GM12878 (cell line): ENCODE results near the gene SBF2. TPM values are rescaled to one million over a fixed set of nuclear protein-coding genes. Genes with fewer than 3 reads are reported as not detected.

Experiments
- CBFB ChIP-seq: IDR thresholded peaks from 2 replicates; pipeline ENCODE4 v1.6.1; 2016; ENCODE audit warnings: antibody characterized with exemption, low read depth
- CBX3 ChIP-seq: fragments of 200-600 bp; sonication (generic); IDR thresholded peaks from 2 replicates; pipeline ENCODE4 v1.6.1; 2016; ENCODE audit warnings: low read depth, borderline replicate concordance
- CREM ChIP-seq: IDR thresholded peaks from 2 replicates; pipeline ENCODE4 v1.6.1; 2014; ENCODE audit warnings: antibody characterized with exemption, low read depth
- FOXM1 ChIP-seq: IDR thresholded peaks from 2 replicates; pipeline ENCODE4 v1.6.1; 2012; ENCODE audit warnings: low read depth, mild to moderate bottlenecking, inconsistent platforms, low read length, moderate library complexity
- GABPA ChIP-seq: IDR thresholded peaks from 2 replicates; pipeline ENCODE4 v1.6.1; 2014; ENCODE audit warnings: antibody characterized with exemption, low read depth, mild to moderate bottlenecking, inconsistent platforms
- IKZF1 ChIP-seq: fragments of 450-650 bp; conservative IDR thresholded peaks from 2 replicates; pipeline ENCODE4 v1.6.1; 2017; ENCODE audit warnings: antibody characterized with exemption, mild to moderate bottlenecking
- IRF4 ChIP-seq: IDR thresholded peaks from 2 replicates; pipeline ENCODE4 v1.6.1; 2011; ENCODE audit warnings: low read depth, low read length
- KLF5 ChIP-seq: fragments of 450-650 bp; IDR thresholded peaks from 2 replicates; pipeline ENCODE4 v1.6.1; 2014; ENCODE audit warnings: mild to moderate bottlenecking; ENCODE audit not compliant: partially characterized antibody
- MYB ChIP-seq: fragments of 150-350 bp; IDR thresholded peaks from 2 replicates; pipeline ENCODE4 v1.6.1; 2014; ENCODE audit warnings: mild to moderate bottlenecking, low read depth, low read length, borderline replicate concordance
- NR2C1 ChIP-seq: fragments of 450-650 bp; IDR thresholded peaks from 2 replicates; pipeline ENCODE4 v1.6.1; 2017; ENCODE audit warnings: antibody characterized with exemption, mild to moderate bottlenecking, moderate library complexity
- PAX5 ChIP-seq: IDR thresholded peaks from 2 replicates; pipeline ENCODE4 v1.6.1; 2011; ENCODE audit warnings: low read depth, low read length, borderline replicate concordance
- POLR2A ChIP-seq: IDR thresholded peaks from 2 replicates; pipeline ENCODE4 v1.6.1; 2011; ENCODE audit warnings: low read depth, mild to moderate bottlenecking, low read length
- POLR2AphosphoS2 ChIP-seq: IDR thresholded peaks from 2 replicates; pipeline ENCODE4 v1.6.1; 2011; ENCODE audit warnings: low read depth, mild to moderate bottlenecking, low read length, improper control_type of control experiment, moderate library complexity
- RB1 ChIP-seq: fragments of 450-650 bp; formaldehyde crosslinking; IDR thresholded peaks from 2 replicates; pipeline ENCODE4 v1.6.1; 2017; ENCODE audit warnings: mild to moderate bottlenecking, borderline replicate concordance
- RUNX3 ChIP-seq: IDR thresholded peaks from 2 replicates; pipeline ENCODE4 v1.6.1; 2012; ENCODE audit warnings: low read length, inconsistent platforms
- SIX5 ChIP-seq: IDR thresholded peaks from 2 replicates; pipeline ENCODE4 v1.6.1; 2011; ENCODE audit warnings: mild to moderate bottlenecking, low read depth, low read length, moderate library complexity; ENCODE audit not compliant: severe bottlenecking
- SMAD5 ChIP-seq: IDR thresholded peaks from 2 replicates; pipeline ENCODE4 v1.6.1; 2016; ENCODE audit warnings: antibody characterized with exemption, low read depth
- SMARCA5 ChIP-seq: fragments of 450-650 bp; IDR thresholded peaks from 2 replicates; pipeline ENCODE4 v1.6.1; 2017; ENCODE audit warnings: mild to moderate bottlenecking
- YBX1 ChIP-seq: fragments of 450-650 bp; IDR thresholded peaks from 2 replicates; pipeline ENCODE4 v1.6.1; 2016; ENCODE audit warnings: antibody characterized with exemption
- ZNF217 ChIP-seq: fragments of 450-650 bp; IDR thresholded peaks from 2 replicates; pipeline ENCODE4 v1.6.1; 2017; ENCODE audit warnings: antibody characterized with exemption, mild to moderate bottlenecking
- polyA plus RNA-seq, 11 experiments: library from polyadenylated mRNA; depleted of rRNA in 4 of 11; unstranded in 6 of 11; stranded (reverse) in 5 of 11; fragments of >200 nt; fragmentation: Nextera tagmentation in 4 of 11; fragmentation: Illumina TruSeq in 1 of 11; extraction: Ambion mirVana in 4 of 11; extraction: Trizol in 1 of 11; gene quantifications; 1 replicate in 1 of 11; 2 replicates in 10 of 11; pipeline versions ENCODE4 v1.2.1 to v1.2.3, GENCODE V29; 2011 to 2016; ENCODE audit warnings: inconsistent platforms in 2 of 11, missing spikeins in 2 of 11, low read depth in 1 of 11
- total RNA-seq, 4 experiments: library from RNA; depleted of rRNA in 3 of 4; stranded (reverse); fragments of >200 nt in 3 of 4; fragmentation: Illumina TruSeq in 1 of 4; extraction: Trizol in 1 of 4; gene quantifications; 2 replicates each; pipeline versions ENCODE4 v1.2.1 to v1.2.3, GENCODE V29; 2013 to 2021
- TF ChIP-seq, protein P1 (sequence below): IDR thresholded peaks from 2 replicates; pipeline ENCODE4 v1.6.1; 2012; ENCODE audit warnings: low read depth, low read length, improper control_type of control experiment
- TF ChIP-seq, protein P2 (sequence below): IDR thresholded peaks from 2 replicates; pipeline ENCODE4 v1.6.1; 2011; ENCODE audit warnings: borderline replicate concordance, low read depth, mild to moderate bottlenecking, moderate library complexity, mixed read lengths, low read length; ENCODE audit not compliant: insufficient read depth; ENCODE audit errors: extremely low read length
- TF ChIP-seq, protein P3 (sequence below): IDR thresholded peaks from 2 replicates; pipeline ENCODE4 v1.6.1; 2011; ENCODE audit warnings: low read depth, mild to moderate bottlenecking, low read length, moderate library complexity, borderline replicate concordance; ENCODE audit errors: extremely low read depth
- TF ChIP-seq, protein P4 (sequence below): IDR thresholded peaks from 2 replicates; pipeline ENCODE4 v1.6.1; 2012; ENCODE audit warnings: low read depth, low read length, improper control_type of control experiment
- TF ChIP-seq, protein P5 (sequence below): fragments of 450-650 bp; IDR thresholded peaks from 2 replicates; pipeline ENCODE4 v1.6.1; 2016; ENCODE audit warnings: mild to moderate bottlenecking
- TF ChIP-seq, protein P6 (sequence below): IDR thresholded peaks from 2 replicates; pipeline ENCODE4 v1.6.1; 2012; ENCODE audit warnings: mild to moderate bottlenecking, low read depth, low read length

The SBF2 gene
- total and polyA plus RNA-seq, 10 of the 15 experiments (the other 5 are each of a cell fraction or from before 2014, with no cell fraction given): 0.24 to 2.3 (median 1.1) TPM

DNA sequence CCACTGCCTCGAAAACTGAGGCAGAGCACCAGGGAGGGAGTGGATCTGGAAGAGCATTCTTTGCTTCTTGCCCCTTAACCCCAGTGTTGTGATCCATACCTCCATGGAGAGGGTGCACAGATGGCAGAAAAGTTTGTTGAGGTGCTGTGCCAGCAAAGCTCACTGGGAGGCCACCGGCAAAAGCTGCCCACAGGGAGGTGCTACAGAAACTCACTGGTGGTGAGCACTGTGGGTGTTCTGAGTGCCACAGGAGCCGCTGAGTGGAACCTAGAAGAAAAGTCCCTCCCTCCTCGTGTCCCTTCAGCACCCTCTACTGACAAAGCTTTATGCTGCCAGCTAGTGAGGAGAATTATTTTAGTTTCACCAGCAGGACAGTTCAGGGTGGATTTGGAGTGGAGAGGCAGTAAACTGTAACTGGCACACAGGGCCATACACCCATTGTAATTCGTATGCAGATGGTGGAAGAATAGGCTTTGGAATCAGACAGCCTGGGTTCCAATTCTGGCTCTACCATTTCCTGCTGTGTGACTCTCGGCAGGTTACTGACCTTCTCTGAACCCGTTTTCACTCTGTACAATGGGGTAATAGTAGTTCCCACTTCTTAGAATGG, 545.6 kb downstream of the SBF2 start (continued):
- TF ChIP-seq GABPA (no peak), FOXM1 (peak; percentile 38; the same call in 1 of the 2 replicates), SMAD5 (no peak), KLF5 (no peak), CBFB (0 out of 2 replicates have a peak, but pooled peaks have one; percentile 44), CBX3 (no peak), RUNX3 (peak; percentile 63; the same call in 1 of the 2 replicates), POLR2AphosphoS2 (no peak), IKZF1 (peak; percentile 41; the same call in 1 of the 2 replicates), CREM (no peak), RB1 (no peak), MYB (no peak), SIX5 (no peak), YBX1 (no peak), ZNF217 (no peak), NR2C1 (no peak), POLR2A (no peak), SMARCA5 (peak; percentile 93), IRF4 (0 out of 2 replicates have a peak, but pooled peaks have one; percentile 53), PAX5 (peak; percentile 82; the same call in 1 of the 2 replicates)
- TF ChIP-seq, protein P1, sequence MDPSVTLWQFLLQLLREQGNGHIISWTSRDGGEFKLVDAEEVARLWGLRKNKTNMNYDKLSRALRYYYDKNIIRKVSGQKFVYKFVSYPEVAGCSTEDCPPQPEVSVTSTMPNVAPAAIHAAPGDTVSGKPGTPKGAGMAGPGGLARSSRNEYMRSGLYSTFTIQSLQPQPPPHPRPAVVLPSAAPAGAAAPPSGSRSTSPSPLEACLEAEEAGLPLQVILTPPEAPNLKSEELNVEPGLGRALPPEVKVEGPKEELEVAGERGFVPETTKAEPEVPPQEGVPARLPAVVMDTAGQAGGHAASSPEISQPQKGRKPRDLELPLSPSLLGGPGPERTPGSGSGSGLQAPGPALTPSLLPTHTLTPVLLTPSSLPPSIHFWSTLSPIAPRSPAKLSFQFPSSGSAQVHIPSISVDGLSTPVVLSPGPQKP: no peak
- TF ChIP-seq, protein P2, sequence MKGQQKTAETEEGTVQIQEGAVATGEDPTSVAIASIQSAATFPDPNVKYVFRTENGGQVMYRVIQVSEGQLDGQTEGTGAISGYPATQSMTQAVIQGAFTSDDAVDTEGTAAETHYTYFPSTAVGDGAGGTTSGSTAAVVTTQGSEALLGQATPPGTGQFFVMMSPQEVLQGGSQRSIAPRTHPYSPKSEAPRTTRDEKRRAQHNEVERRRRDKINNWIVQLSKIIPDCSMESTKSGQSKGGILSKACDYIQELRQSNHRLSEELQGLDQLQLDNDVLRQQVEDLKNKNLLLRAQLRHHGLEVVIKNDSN: no peak
- TF ChIP-seq, protein P3, sequence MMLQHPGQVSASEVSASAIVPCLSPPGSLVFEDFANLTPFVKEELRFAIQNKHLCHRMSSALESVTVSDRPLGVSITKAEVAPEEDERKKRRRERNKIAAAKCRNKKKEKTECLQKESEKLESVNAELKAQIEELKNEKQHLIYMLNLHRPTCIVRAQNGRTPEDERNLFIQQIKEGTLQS: no peak
- TF ChIP-seq, protein P4, sequence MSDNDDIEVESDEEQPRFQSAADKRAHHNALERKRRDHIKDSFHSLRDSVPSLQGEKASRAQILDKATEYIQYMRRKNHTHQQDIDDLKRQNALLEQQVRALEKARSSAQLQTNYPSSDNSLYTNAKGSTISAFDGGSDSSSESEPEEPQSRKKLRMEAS: peak; percentile 53
- TF ChIP-seq, protein P5, sequence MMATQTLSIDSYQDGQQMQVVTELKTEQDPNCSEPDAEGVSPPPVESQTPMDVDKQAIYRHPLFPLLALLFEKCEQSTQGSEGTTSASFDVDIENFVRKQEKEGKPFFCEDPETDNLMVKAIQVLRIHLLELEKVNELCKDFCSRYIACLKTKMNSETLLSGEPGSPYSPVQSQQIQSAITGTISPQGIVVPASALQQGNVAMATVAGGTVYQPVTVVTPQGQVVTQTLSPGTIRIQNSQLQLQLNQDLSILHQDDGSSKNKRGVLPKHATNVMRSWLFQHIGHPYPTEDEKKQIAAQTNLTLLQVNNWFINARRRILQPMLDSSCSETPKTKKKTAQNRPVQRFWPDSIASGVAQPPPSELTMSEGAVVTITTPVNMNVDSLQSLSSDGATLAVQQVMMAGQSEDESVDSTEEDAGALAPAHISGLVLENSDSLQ: no peak
- TF ChIP-seq, protein P6, sequence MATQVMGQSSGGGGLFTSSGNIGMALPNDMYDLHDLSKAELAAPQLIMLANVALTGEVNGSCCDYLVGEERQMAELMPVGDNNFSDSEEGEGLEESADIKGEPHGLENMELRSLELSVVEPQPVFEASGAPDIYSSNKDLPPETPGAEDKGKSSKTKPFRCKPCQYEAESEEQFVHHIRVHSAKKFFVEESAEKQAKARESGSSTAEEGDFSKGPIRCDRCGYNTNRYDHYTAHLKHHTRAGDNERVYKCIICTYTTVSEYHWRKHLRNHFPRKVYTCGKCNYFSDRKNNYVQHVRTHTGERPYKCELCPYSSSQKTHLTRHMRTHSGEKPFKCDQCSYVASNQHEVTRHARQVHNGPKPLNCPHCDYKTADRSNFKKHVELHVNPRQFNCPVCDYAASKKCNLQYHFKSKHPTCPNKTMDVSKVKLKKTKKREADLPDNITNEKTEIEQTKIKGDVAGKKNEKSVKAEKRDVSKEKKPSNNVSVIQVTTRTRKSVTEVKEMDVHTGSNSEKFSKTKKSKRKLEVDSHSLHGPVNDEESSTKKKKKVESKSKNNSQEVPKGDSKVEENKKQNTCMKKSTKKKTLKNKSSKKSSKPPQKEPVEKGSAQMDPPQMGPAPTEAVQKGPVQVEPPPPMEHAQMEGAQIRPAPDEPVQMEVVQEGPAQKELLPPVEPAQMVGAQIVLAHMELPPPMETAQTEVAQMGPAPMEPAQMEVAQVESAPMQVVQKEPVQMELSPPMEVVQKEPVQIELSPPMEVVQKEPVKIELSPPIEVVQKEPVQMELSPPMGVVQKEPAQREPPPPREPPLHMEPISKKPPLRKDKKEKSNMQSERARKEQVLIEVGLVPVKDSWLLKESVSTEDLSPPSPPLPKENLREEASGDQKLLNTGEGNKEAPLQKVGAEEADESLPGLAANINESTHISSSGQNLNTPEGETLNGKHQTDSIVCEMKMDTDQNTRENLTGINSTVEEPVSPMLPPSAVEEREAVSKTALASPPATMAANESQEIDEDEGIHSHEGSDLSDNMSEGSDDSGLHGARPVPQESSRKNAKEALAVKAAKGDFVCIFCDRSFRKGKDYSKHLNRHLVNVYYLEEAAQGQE: no peak
